Liver (tissue), 9 donors: ENCODE data around the gene GABBR2. TPM values are rescaled to one million over a fixed set of nuclear protein-coding genes. Genes with fewer than 3 reads are reported as not detected.

Source experiments
- DNase-seq: peaks from one replicate; pipeline ENCODE4 v3.0.0-alpha.2; 2017; ENCODE audit warnings: low spot score
- H3K27ac ChIP-seq, 2 donors: one replicate each; pipeline ENCODE4 v1.7.0; 2013; ENCODE audit warnings: inconsistent platforms in 2 of 2, low read length in 2 of 2, control low read depth in 1 of 2, low read depth in 1 of 2, mild to moderate bottlenecking in 1 of 2
- H3K27me3 ChIP-seq, 4 donors: one replicate each; pipeline versions ENCODE4 v1.6.1 to v1.7.0; 2013; ENCODE audit warnings: low read length in 3 of 4, inconsistent platforms in 1 of 4, mild to moderate bottlenecking in 1 of 4, moderate library complexity in 1 of 4; ENCODE audit not compliant: control insufficient read depth in 4 of 4, insufficient read depth in 4 of 4
- H3K36me3 ChIP-seq, 4 donors: one replicate each; pipeline versions ENCODE4 v1.6.1 to v1.7.0; 2013; ENCODE audit warnings: low read length in 3 of 4, mild to moderate bottlenecking in 3 of 4, low read depth in 1 of 4, moderate library complexity in 1 of 4; ENCODE audit not compliant: control insufficient read depth in 4 of 4, insufficient read depth in 3 of 4
- H3K4me1 ChIP-seq, 4 donors: one replicate each; pipeline versions ENCODE4 v1.6.1 to v1.7.0; 2013; ENCODE audit warnings: low read length in 3 of 4, mild to moderate bottlenecking in 3 of 4, moderate library complexity in 1 of 4; ENCODE audit not compliant: control insufficient read depth in 4 of 4, insufficient read depth in 4 of 4
- H3K4me3 ChIP-seq, 3 donors: one replicate each; pipeline versions ENCODE4 v1.6.1 to v1.7.0; 2013; ENCODE audit warnings: low read length in 3 of 3, control low read depth in 1 of 3, low read depth in 1 of 3, mild to moderate bottlenecking in 1 of 3
- H3K9ac ChIP-seq, 2 donors: one replicate each; pipeline ENCODE4 v1.7.0; 2013; ENCODE audit warnings: low read length in 2 of 2, mild to moderate bottlenecking in 2 of 2, moderate library complexity in 2 of 2, control low read depth in 1 of 2, low read depth in 1 of 2
- H3K9me3 ChIP-seq, 4 donors: one replicate each; pipeline versions ENCODE4 v1.6.1 to v1.7.0; 2013; ENCODE audit warnings: low read length in 3 of 4; ENCODE audit not compliant: control insufficient read depth in 4 of 4
- EGR1 ChIP-seq, 2 donors: IDR thresholded peaks; 2 replicates each; pipeline ENCODE4 v1.6.1; 2016 to 2018; ENCODE audit warnings: antibody characterized with exemption in 2 of 2, low read depth in 2 of 2
- FOXA1 ChIP-seq: IDR thresholded peaks from 2 replicates; pipeline ENCODE4 v1.6.1; 2016; ENCODE audit warnings: antibody characterized with exemption
- FOXA2 ChIP-seq: IDR thresholded peaks from 2 replicates; pipeline ENCODE4 v1.6.1; 2016; ENCODE audit warnings: antibody characterized with exemption
- GABPA ChIP-seq, 2 donors: IDR thresholded peaks in 1 of 2; conservative IDR thresholded peaks in 1 of 2; 2 replicates each; pipeline ENCODE4 v1.6.1; 2016; ENCODE audit warnings: antibody characterized with exemption in 2 of 2, mild to moderate bottlenecking in 1 of 2, moderate library complexity in 1 of 2
- HNF4A ChIP-seq, 2 donors: conservative IDR thresholded peaks; 2 replicates each; pipeline ENCODE4 v1.6.1; 2016; ENCODE audit warnings: antibody characterized with exemption in 2 of 2, mild to moderate bottlenecking in 2 of 2
- HNF4G ChIP-seq: IDR thresholded peaks from 2 replicates; pipeline ENCODE4 v1.6.1; 2016; ENCODE audit warnings: antibody characterized with exemption
- JUND ChIP-seq, 2 donors: IDR thresholded peaks; 2 replicates each; pipeline ENCODE4 v1.6.1; 2016; ENCODE audit warnings: antibody characterized with exemption in 2 of 2
- NR2F2 ChIP-seq: IDR thresholded peaks from 2 replicates; pipeline ENCODE4 v1.6.1; 2016; ENCODE audit warnings: antibody characterized with exemption
- RAD21 ChIP-seq, 2 donors: IDR thresholded peaks; 2 replicates each; pipeline ENCODE4 v1.6.1; 2016; ENCODE audit warnings: antibody characterized with exemption in 2 of 2, mild to moderate bottlenecking in 2 of 2
- RXRA ChIP-seq, 2 donors: IDR thresholded peaks; 2 replicates each; pipeline ENCODE4 v1.6.1; 2017 to 2018; ENCODE audit warnings: antibody characterized with exemption in 2 of 2, mild to moderate bottlenecking in 1 of 2
- SP1 ChIP-seq: IDR thresholded peaks from 2 replicates; pipeline ENCODE4 v1.6.1; 2018; ENCODE audit warnings: antibody characterized with exemption, mild to moderate bottlenecking
- TAF1 ChIP-seq: conservative IDR thresholded peaks from 2 replicates; pipeline ENCODE4 v1.6.1; 2016; ENCODE audit warnings: antibody characterized with exemption, mild to moderate bottlenecking
- YY1 ChIP-seq: IDR thresholded peaks from 2 replicates; pipeline ENCODE4 v1.6.1; 2016; ENCODE audit warnings: antibody characterized with exemption, mild to moderate bottlenecking
- WGBS: extraction: QIAGEN DNeasy Blood & Tissue Kit; methylation state at CpG from one replicate; pipeline ENCODE4 v1.1.7; 2013; 5-methylcytosine and 5-hydroxymethylcytosine counted together
- polyA plus RNA-seq, 2 donors: library from polyadenylated mRNA; stranded (reverse) in 1 of 2; unstranded in 1 of 2; fragments of 200-250 nt in 1 of 2; fragments of >200 nt in 1 of 2; fragmentation: Nextera tagmentation in 1 of 2; extraction: Ambion mirVana in 1 of 2; gene quantifications; one replicate each; pipeline versions ENCODE4 v1.2.1 to v1.2.3, GENCODE V29; 2013 to 2015
- total RNA-seq, 2 donors: library from RNA; depleted of rRNA; stranded (reverse); fragments of >200 nt; gene quantifications; one replicate each; pipeline ENCODE4 v1.2.3, GENCODE V29; 2014
- TF ChIP-seq, protein P1 (sequence below): IDR thresholded peaks from 2 replicates; pipeline ENCODE4 v1.6.1; 2016; ENCODE audit warnings: antibody characterized with exemption
- TF ChIP-seq, protein P2 (sequence below): IDR thresholded peaks from 2 replicates; pipeline ENCODE4 v1.6.1; 2016; ENCODE audit warnings: antibody characterized with exemption, mild to moderate bottlenecking
- TF ChIP-seq, protein P3 (sequence below): IDR thresholded peaks from 2 replicates; pipeline ENCODE4 v1.6.1; 2016; ENCODE audit warnings: antibody characterized with exemption
- TF ChIP-seq, protein P4 (sequence below): IDR thresholded peaks from 2 replicates; pipeline ENCODE4 v1.6.1; 2016; ENCODE audit warnings: antibody characterized with exemption
- TF ChIP-seq, protein P5 (sequence below): fragments of 150-350 bp; IDR thresholded peaks from 2 replicates; pipeline ENCODE4 v1.5.1; 2017; ENCODE audit warnings: improper control_type of control experiment, low read depth, low read length; ENCODE audit not compliant: missing input control
- donor health status: healthy.
- donor health status: healthy.
- donor health status: healthy.
- donor health status: healthy.
- donor health status: healthy.

Gene GABBR2
- total and polyA plus RNA-seq, 4 donors: 0.03 to 0.23 (median 0.08) TPM; not detected in 1

DNA sequence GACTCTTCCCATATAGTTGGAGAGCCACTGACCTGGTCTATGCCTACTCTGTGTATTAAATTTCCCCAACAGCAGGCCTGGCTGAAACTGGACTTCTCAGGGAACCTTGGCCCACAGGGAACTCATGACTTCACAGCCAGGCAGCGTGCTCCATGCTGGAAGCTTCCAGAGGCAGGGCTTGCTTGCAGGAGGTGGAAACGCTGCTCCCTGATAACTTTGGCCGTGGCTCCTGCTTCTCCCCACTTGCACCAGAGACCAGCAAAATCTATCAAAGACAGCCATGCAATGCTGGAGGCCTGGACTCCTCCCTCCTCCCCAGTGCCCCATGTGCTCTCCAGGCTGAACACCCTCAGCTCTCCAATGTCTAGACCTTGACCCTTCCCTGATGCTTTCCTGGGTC, 137.1 kb downstream of the GABBR2 start:
- H3K27me3 ChIP-seq: no peaks in the 10 kb centered on the region
- no peak overlapping the region for H3K4me3 ChIP-seq
- no peaks in the 10 kb centered on the region for H3K36me3 ChIP-seq
- H3K4me1 ChIP-seq: no peaks in the 10 kb centered on the region
- H3K9me3 ChIP-seq: no peaks in the 10 kb centered on the region
- H3K9ac ChIP-seq: no peak overlapping the region
- no peak overlapping the region for H3K27ac ChIP-seq
- 92% methylated on average over 3 of the region's 3 CpGs for WGBS
- TF ChIP-seq JUND (IDR thresholded peaks at IDR 0.05) (no peak), RAD21 (IDR thresholded peaks at IDR 0.05) (no peak), FOXA1 (no peak), HNF4A (conservative IDR thresholded peaks at IDR 0.05) (no peak), HNF4G (no peak), RXRA (IDR thresholded peaks at IDR 0.05) (no peak), SP1 (no peak), NR2F2 (no peak), GABPA (IDR thresholded peaks at IDR 0.05 in 1 of 2, conservative IDR thresholded peaks at IDR 0.05 in 1 of 2) (no peak), EGR1 (IDR thresholded peaks at IDR 0.05; ENCODE audit: low read depth in 2 of 2) (no peak), FOXA2 (no peak), YY1 (no peak), TAF1 (no peak)
- TF ChIP-seq, protein P1, sequence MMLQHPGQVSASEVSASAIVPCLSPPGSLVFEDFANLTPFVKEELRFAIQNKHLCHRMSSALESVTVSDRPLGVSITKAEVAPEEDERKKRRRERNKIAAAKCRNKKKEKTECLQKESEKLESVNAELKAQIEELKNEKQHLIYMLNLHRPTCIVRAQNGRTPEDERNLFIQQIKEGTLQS: no peak
- TF ChIP-seq, protein P2, sequence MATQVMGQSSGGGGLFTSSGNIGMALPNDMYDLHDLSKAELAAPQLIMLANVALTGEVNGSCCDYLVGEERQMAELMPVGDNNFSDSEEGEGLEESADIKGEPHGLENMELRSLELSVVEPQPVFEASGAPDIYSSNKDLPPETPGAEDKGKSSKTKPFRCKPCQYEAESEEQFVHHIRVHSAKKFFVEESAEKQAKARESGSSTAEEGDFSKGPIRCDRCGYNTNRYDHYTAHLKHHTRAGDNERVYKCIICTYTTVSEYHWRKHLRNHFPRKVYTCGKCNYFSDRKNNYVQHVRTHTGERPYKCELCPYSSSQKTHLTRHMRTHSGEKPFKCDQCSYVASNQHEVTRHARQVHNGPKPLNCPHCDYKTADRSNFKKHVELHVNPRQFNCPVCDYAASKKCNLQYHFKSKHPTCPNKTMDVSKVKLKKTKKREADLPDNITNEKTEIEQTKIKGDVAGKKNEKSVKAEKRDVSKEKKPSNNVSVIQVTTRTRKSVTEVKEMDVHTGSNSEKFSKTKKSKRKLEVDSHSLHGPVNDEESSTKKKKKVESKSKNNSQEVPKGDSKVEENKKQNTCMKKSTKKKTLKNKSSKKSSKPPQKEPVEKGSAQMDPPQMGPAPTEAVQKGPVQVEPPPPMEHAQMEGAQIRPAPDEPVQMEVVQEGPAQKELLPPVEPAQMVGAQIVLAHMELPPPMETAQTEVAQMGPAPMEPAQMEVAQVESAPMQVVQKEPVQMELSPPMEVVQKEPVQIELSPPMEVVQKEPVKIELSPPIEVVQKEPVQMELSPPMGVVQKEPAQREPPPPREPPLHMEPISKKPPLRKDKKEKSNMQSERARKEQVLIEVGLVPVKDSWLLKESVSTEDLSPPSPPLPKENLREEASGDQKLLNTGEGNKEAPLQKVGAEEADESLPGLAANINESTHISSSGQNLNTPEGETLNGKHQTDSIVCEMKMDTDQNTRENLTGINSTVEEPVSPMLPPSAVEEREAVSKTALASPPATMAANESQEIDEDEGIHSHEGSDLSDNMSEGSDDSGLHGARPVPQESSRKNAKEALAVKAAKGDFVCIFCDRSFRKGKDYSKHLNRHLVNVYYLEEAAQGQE: no peak
- TF ChIP-seq, protein P3, sequence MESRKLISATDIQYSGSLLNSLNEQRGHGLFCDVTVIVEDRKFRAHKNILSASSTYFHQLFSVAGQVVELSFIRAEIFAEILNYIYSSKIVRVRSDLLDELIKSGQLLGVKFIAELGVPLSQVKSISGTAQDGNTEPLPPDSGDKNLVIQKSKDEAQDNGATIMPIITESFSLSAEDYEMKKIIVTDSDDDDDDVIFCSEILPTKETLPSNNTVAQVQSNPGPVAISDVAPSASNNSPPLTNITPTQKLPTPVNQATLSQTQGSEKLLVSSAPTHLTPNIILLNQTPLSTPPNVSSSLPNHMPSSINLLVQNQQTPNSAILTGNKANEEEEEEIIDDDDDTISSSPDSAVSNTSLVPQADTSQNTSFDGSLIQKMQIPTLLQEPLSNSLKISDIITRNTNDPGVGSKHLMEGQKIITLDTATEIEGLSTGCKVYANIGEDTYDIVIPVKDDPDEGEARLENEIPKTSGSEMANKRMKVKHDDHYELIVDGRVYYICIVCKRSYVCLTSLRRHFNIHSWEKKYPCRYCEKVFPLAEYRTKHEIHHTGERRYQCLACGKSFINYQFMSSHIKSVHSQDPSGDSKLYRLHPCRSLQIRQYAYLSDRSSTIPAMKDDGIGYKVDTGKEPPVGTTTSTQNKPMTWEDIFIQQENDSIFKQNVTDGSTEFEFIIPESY: no peak
- TF ChIP-seq, protein P4, sequence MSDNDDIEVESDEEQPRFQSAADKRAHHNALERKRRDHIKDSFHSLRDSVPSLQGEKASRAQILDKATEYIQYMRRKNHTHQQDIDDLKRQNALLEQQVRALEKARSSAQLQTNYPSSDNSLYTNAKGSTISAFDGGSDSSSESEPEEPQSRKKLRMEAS: no peak
- TF ChIP-seq, protein P5, sequence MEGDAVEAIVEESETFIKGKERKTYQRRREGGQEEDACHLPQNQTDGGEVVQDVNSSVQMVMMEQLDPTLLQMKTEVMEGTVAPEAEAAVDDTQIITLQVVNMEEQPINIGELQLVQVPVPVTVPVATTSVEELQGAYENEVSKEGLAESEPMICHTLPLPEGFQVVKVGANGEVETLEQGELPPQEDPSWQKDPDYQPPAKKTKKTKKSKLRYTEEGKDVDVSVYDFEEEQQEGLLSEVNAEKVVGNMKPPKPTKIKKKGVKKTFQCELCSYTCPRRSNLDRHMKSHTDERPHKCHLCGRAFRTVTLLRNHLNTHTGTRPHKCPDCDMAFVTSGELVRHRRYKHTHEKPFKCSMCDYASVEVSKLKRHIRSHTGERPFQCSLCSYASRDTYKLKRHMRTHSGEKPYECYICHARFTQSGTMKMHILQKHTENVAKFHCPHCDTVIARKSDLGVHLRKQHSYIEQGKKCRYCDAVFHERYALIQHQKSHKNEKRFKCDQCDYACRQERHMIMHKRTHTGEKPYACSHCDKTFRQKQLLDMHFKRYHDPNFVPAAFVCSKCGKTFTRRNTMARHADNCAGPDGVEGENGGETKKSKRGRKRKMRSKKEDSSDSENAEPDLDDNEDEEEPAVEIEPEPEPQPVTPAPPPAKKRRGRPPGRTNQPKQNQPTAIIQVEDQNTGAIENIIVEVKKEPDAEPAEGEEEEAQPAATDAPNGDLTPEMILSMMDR: no peak
- DNase-seq: no peak
